ENCODE results near the gene MAPK1IP1L.
A peak's percentile ranks its signal among the peaks of the same experiment; 100 is the strongest.
"Not testable (repeated sequence)": the region's sequence is repeated elsewhere in the genome, so short reads cannot be mapped to it uniquely, and the experiment has no call there.

Gene MAPK1IP1L

GRCh38 chr14:55062517-55063351 lies 11.3 kb downstream of the MAPK1IP1L start:
- ChIA-PET CTCF (interaction anchor here (0.9 to 4.3 kb wide), 5 partner anchors 9 to 32 kb away, joined by 3 to 23 read pairs (median 5); partner anchors contain the start of gene MAPK1IP1L), POLR2A (interaction anchor here (0.6 to 1.3 kb wide), 2 partner anchors 36 to 40 kb away, joined by 3 read pairs; partner anchors contain the start of genes SOCS4 and WDHD1)
- no peak for DNase-seq (ENCODE audit: extremely low spot score)
- TF ChIP-seq CTCF (IDR thresholded peaks at IDR 0.05; ENCODE audit: control extremely low read depth, extremely low read depth, low read depth, missing control alignments): no peak

- not testable (repeated sequence) for DNase-seq (ENCODE audit: extremely low spot score)
- ChIA-PET CTCF (interaction anchor here (1.4 to 4.3 kb wide), 4 partner anchors 10 to 39 kb away, joined by 3 to 23 read pairs (median 7); partner anchors contain the start of gene MAPK1IP1L), POLR2A (interaction anchor here (1.0 kb wide), 2 partner anchors 13 to 127 kb away, joined by 3 read pairs; partner anchors contain the start of gene DLGAP5)
Observed at GRCh38 chr14:55064896-55065295, 13.4 kb downstream of the MAPK1IP1L start.

DNA sequence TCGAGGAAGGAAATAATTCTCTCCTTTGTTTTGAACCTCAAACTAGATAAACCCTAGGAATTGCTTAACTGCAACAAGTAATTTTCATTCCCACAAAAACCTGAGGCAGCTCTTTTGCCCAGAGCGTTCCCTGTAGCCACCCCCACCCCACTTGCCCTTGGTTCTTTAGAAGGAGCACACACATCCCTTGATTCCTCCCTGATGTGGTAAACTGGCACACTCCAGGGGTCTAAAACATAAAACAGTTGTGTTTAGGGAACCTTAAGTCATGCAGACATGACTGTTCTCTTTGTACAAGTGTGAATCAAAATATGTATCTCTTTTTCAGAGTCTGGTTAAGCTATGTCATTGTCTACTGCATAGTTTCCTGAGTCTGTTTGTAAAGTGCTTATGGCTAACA lies 14.0 kb downstream of the MAPK1IP1L start:
- TF ChIP-seq CTCF (IDR thresholded peaks at IDR 0.05; ENCODE audit: control extremely low read depth, extremely low read depth, low read depth, missing control alignments): no peak
- ChIA-PET POLR2A (interaction anchor here (0.9 to 1.0 kb wide), 3 partner anchors 10 to 126 kb away, joined by 3 to 5 read pairs (median 3); partner anchors contain the start of gene DLGAP5), CTCF (interaction anchor here (0.9 to 4.3 kb wide), 10 partner anchors 9 to 39 kb away, joined by 3 to 23 read pairs (median 4); partner anchors contain the start of gene MAPK1IP1L)
- DNase-seq (ENCODE audit: extremely low spot score): no peak

- POLR2A ChIA-PET: interaction anchor here (0.9 to 1.0 kb wide), 3 partner anchors 9 to 14 kb away, joined by 3 to 5 read pairs (median 3); no protein-coding TSS in a partner anchor
- DNase-seq (ENCODE audit: extremely low spot score): no peak
- CTCF ChIA-PET: interaction anchor here (0.9 to 4.3 kb wide), 10 partner anchors 8 to 40 kb away, joined by 3 to 23 read pairs (median 4); partner anchors contain the start of gene MAPK1IP1L
- TF ChIP-seq CTCF (IDR thresholded peaks at IDR 0.05; ENCODE audit: control extremely low read depth, extremely low read depth, low read depth, missing control alignments): no peak
Observed at GRCh38 chr14:55066223-55066622, 14.8 kb downstream of the MAPK1IP1L start.

DNA sequence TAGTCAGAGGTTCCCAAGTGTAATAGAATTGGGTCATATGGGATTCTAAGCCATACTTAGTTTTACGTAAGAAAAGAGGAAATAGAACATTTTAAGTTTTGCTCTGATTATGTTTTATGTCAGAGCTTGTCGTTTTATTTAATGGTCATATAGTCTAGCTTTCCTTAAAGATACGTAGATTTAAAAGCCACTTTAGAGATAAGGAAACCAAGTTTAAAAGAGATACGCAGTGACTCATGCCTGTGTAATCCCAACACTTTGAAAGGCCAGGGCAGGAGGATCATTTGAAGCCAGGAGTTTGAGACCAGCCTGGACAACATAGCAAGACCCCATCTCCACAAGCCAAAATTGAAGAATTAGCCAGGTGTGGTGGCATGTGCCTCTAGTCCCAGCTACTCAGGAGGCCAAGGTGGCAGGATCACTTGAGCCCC lies 19.5 kb downstream of the MAPK1IP1L start:
- ChIA-PET POLR2A (interaction anchor here (0.8 kb wide), 1 partner anchor 38 kb away, joined by 4 read pairs; no protein-coding TSS in a partner anchor), CTCF (interaction anchor here (1.2 to 3.6 kb wide), 4 partner anchors 9 to 32 kb away, joined by 3 to 43 read pairs (median 10); partner anchors contain the start of gene MAPK1IP1L)
- DNase-seq (ENCODE audit: extremely low spot score): no peak
- TF ChIP-seq CTCF (IDR thresholded peaks at IDR 0.05; ENCODE audit: control extremely low read depth, extremely low read depth, low read depth, missing control alignments): no peak

DNA sequence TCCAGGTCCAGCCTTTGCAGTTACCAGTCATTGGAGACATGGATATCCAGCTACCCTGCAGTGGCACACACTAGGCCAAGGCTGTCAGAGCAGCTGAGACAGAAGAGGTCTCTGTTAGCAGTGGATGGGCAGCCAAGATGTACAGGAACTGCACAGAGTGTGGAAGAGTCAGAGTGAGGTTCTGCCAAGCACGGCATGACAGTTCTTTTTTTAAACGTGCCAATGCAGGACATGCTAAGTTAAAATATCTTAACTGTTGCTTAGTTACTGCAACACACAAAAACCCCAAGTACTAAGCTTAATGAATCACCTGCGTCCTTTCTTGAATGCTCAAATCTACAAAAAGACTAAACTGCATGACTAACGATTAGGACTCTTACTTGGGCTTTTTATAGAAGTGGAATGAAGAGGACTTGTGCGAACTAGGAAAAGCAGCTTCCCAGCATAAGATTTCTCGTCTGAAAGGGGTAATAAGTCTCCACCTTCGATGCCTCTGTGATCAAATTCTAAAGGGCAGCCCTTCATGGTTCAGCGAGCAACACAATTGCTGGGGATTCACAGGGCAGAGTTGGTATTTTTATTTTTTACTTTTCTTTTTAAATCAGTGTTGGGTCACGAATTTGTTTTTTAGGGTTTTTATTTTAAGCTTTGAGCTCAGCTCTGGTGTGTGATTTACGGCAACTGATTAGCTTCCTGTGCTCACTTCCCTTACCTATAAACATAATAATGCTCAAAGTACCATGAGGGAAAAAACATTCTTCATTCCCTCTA lies 20.6 kb downstream of the MAPK1IP1L start:
- CTCF ChIA-PET: interaction anchor here (0.7 to 3.6 kb wide), 16 partner anchors 10 to 282 kb away, joined by 3 to 43 read pairs (median 3); partner anchors contain the start of gene MAPK1IP1L
- DNase-seq (ENCODE audit: extremely low spot score): peak; percentile 49
- POLR2A ChIA-PET: interaction anchor here (1.2 to 1.3 kb wide), 2 partner anchors 19 to 21 kb away, joined by 3 to 6 read pairs; partner anchors contain the start of gene MAPK1IP1L
- TF ChIP-seq CTCF (IDR thresholded peaks at IDR 0.05; ENCODE audit: control extremely low read depth, extremely low read depth, low read depth, missing control alignments): no peak
